Mucosa of rectum (tissue), 2 donors: Measurements from ENCODE around the gene KRTAP12-4.
"Not testable (repeated sequence)": the region's sequence is repeated elsewhere in the genome, so short reads cannot be mapped to it uniquely, and the experiment has no call there.

Source experiments
- H3K27ac ChIP-seq, 2 donors: one replicate each; pipeline ENCODE4 v1.7.0; 2013; ENCODE audit warnings: inconsistent platforms in 2 of 2, low read depth in 2 of 2, low read length in 2 of 2
- H3K27me3 ChIP-seq, 2 donors: one replicate each; pipeline ENCODE4 v1.7.0; 2013; ENCODE audit warnings: low read length in 2 of 2; ENCODE audit not compliant: control insufficient read depth in 2 of 2, insufficient read depth in 2 of 2
- H3K36me3 ChIP-seq, 2 donors: one replicate each; pipeline ENCODE4 v1.7.0; 2013; ENCODE audit warnings: low read length in 2 of 2; ENCODE audit not compliant: control insufficient read depth in 2 of 2, insufficient read depth in 2 of 2
- H3K4me1 ChIP-seq, 2 donors: one replicate each; pipeline ENCODE4 v1.7.0; 2013; ENCODE audit warnings: low read length in 2 of 2, mild to moderate bottlenecking in 1 of 2; ENCODE audit not compliant: control insufficient read depth in 2 of 2, insufficient read depth in 2 of 2
- H3K4me3 ChIP-seq, 2 donors: one replicate each; pipeline ENCODE4 v1.7.0; 2013; ENCODE audit warnings: low read length in 2 of 2
- H3K9ac ChIP-seq, 2 donors: one replicate each; pipeline ENCODE4 v1.7.0; 2013; ENCODE audit warnings: low read length in 2 of 2, low read depth in 1 of 2, mild to moderate bottlenecking in 1 of 2
- H3K9me3 ChIP-seq, 2 donors: one replicate each; pipeline ENCODE4 v1.7.0; 2013; ENCODE audit warnings: low read length in 2 of 2; ENCODE audit not compliant: control insufficient read depth in 2 of 2
- donor health status: healthy.
- donor health status: Normal muscosa, but diverticular disease.

Gene KRTAP12-4

DNA sequence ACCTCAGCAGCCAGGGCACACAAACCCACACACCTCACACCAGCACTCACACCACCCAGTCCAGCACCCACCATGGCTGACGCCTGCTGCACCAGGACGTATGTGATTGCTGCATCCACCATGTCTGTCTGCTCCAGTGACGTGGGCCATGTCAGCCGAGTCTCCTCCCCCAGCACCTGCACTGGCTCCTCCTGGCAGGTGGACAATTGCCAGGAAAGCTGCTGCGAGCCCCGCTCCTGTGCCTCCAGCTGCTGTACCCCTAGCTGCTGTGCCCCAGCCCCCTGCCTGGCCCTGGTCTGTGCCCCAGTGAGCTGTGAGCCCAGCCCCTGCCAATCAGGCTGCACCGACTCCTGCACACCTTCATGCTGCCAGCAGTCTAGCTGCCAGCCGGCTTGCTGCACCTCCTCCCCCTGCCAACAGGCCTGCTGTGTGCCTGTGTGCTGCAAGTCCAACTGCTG is 42.4 kb downstream of the KRTAP12-4 start, which contains the start of gene KRTAP10-8:
TSS of gene KRTAP10-8 (plus strand) at position 51 of the 458 bp plus-strand sequence. CDS start at position 73, 22 bp downstream.
- Histone ChIP-seq H3K27me3 (no peaks in the 10 kb centered on the region), H3K9me3 (peaks cover 0 to 5% of the 10 kb centered on the region in 2 donors), H3K4me3 (no peak within 1 kb of the TSS)

DNA sequence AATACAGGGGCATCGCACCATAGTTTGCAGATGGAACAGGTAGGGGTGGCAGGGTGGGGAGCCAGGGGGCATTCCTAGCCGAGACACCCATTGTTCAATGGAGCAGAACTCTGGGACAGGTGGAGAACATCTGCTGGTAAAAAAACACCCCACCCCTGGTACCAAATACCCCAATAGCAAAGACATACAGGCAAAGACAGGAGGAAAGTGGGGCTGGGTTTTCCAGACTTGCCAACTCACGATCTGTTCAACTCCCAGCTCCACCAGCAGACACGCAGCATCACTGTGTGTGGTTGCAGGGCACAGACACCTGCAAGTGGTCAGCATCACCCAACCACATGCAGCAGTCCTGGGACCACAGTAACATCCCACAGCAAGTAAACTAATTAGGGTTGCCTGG is 42.9 kb downstream of the KRTAP12-4 start:
- no peaks in the 10 kb centered on the region for H3K36me3 ChIP-seq
- peaks cover 0 to 5% of the 10 kb centered on the region in 2 donors for H3K9me3 ChIP-seq
- H3K4me1 ChIP-seq = no peaks in the 10 kb centered on the region
- no peak overlapping the region for H3K4me3 ChIP-seq
- no peak overlapping the region for H3K9ac ChIP-seq
- no peak overlapping the region for H3K27ac ChIP-seq
- no peaks in the 10 kb centered on the region for H3K27me3 ChIP-seq

More for the DNA sequence above, 42.4 kb downstream of the KRTAP12-4 start, which contains the start of gene KRTAP10-8:
- Histone ChIP-seq H3K36me3 (no peaks in the 10 kb centered on the region), H3K27ac (no peak within 1 kb of the TSS), H3K9ac (no peak within 1 kb of the TSS), H3K4me1 (no peaks in the 10 kb centered on the region)

DNA sequence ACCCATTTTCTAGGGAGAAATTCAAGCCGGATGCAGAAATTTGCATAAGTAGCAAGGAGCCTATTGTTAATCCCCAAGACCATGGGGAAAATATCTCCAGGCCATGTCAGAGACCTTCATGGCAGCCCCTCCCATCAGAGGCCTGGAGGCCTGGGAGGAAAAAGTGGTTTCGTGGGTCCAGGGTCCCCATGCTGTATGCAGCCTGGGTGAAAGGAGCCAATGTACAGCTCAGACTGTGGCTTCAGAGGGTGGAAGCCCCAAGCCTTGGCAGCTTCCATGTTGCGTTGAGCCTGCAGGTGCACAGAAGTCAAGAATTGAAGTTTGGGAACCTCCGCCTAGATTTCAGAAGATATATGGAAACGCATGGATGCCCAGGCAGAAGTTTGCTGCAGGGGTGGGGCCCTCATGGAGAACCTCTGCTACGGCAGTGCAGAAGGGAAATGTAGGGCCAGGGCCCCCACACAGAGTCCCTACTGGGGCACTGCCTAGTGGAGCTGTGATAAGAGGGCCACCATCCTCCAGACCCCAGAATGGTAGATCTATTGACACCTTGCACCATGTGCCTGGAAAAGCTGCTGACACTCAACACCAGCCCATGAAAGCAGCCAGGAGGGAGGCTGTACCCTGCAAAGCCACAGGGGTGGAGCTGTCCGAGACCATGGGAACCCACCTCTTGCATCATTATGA is 44.2 kb downstream of the KRTAP12-4 start:
- H3K9me3 ChIP-seq, H3K4me1 ChIP-seq, H3K27ac ChIP-seq, H3K4me3 ChIP-seq, H3K9ac ChIP-seq, H3K27me3 ChIP-seq, H3K36me3 ChIP-seq: not testable (repeated sequence)

DNA sequence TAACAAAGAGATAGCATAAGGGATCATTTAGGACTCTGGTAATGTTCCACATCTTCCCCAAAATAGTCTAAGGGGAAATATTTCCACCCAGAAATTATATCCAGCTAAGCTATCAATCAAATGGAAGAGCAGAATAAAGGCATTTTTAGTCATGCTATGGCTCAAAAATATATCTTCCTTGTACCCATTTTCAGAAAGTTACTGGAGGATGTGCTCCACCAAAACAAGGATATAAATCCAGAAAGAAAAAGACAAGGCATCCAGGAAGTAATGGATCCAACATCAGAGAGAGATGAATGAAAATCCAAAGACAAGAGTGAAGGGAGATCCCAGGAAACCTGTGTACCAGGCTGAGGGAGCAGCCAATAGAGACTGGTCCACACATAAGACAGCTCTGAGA is 45.3 kb downstream of the KRTAP12-4 start:
- no peak overlapping the region for H3K4me3 ChIP-seq
- no peaks in the 10 kb centered on the region for H3K4me1 ChIP-seq
- peaks cover 0 to 5% of the 10 kb centered on the region in 2 donors for H3K9me3 ChIP-seq
- no peaks in the 10 kb centered on the region for H3K36me3 ChIP-seq
- H3K27me3 ChIP-seq = no peaks in the 10 kb centered on the region
- H3K27ac ChIP-seq = no peak overlapping the region
- no peak overlapping the region for H3K9ac ChIP-seq

DNA sequence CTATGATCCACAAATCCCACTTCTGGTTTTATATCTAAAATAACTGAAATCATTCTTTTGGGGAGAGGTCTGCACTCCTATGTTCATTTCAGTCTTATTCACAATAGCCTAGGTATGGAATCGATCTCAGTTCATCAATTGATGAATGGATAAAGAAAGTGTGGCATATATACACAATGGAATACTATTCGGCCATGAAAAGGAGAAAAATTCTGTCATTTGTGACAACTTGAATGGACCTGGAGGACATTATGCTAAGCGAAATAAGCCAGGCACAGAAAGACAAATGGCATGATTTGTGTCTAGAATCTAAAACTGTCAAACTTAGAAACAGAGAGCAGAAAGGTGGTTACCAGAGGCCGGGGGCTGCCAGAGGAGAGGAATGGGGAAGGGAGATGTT is 48.0 kb downstream of the KRTAP12-4 start:
- no peaks in the 10 kb centered on the region for H3K4me1 ChIP-seq
- no peak overlapping the region for H3K27ac ChIP-seq
- no peak overlapping the region for H3K4me3 ChIP-seq
- H3K27me3 ChIP-seq = peaks cover 0 to 2% of the 10 kb centered on the region in 2 donors
- no peaks in the 10 kb centered on the region for H3K9me3 ChIP-seq
- no peak overlapping the region for H3K9ac ChIP-seq
- H3K36me3 ChIP-seq = no peaks in the 10 kb centered on the region
